A549 (cell line): Measurements from ENCODE around the gene HEPHL1.

Experiments used
- BHLHE40 ChIP-seq: IDR thresholded peaks from 2 replicates; pipeline ENCODE4 v1.6.1; 2012; ENCODE audit warnings: low read depth, low read length, inconsistent platforms
- CBX2 ChIP-seq: fragments of 200-600 bp; sonication (generic); IDR thresholded peaks from 2 replicates; pipeline ENCODE4 v1.6.1; 2016; ENCODE audit warnings: low read depth, mild to moderate bottlenecking, borderline replicate concordance
- EP300 ChIP-seq, 2 experiments: fragments of >200 bp; sonication (Bioruptor Twin); formaldehyde crosslinking; IDR thresholded peaks; 2 replicates in 1 of 2; 3 replicates in 1 of 2; pipeline ENCODE4 v1.6.1; 2016 to 2017
- HDAC2 ChIP-seq: fragments of 200-600 bp; sonication (generic); IDR thresholded peaks from 2 replicates; pipeline ENCODE4 v1.6.1; 2016
- JUNB ChIP-seq: fragments of >200 bp; sonication (Bioruptor Twin); formaldehyde crosslinking; IDR thresholded peaks from 2 replicates; pipeline ENCODE4 v1.6.1; 2016
- NFE2L2 ChIP-seq: fragments of 150-350 bp; conservative IDR thresholded peaks from 2 replicates; pipeline ENCODE4 v1.6.1; 2014; ENCODE audit warnings: low read length
- POLR2A ChIP-seq: IDR thresholded peaks from 2 replicates; pipeline ENCODE4 v1.6.1; 2012; ENCODE audit warnings: mild to moderate bottlenecking, low read length
- RAD21 ChIP-seq, 2 experiments: fragments of >200 bp in 1 of 2; sonication (Bioruptor Twin) in 1 of 2; formaldehyde crosslinking in 1 of 2; IDR thresholded peaks in 1 of 2; conservative IDR thresholded peaks in 1 of 2; 2 replicates in 1 of 2; 3 replicates in 1 of 2; pipeline ENCODE4 v1.6.1; 2012 to 2018; ENCODE audit warnings: inconsistent platforms in 1 of 2
- REST ChIP-seq: fragments of 200-600 bp; sonication (generic); IDR thresholded peaks from 2 replicates; pipeline ENCODE4 v1.6.1; 2016; ENCODE audit warnings: antibody characterized with exemption, mild to moderate bottlenecking, moderate library complexity
- RFX5 ChIP-seq: fragments of 450-650 bp; IDR thresholded peaks from 2 replicates; pipeline ENCODE4 v1.7.1; 2014; ENCODE audit warnings: antibody characterized with exemption, mild to moderate bottlenecking, moderate library complexity
- TF ChIP-seq, protein P1 (sequence below): fragments of >200 bp; sonication (Bioruptor Twin); formaldehyde crosslinking; IDR thresholded peaks from 3 replicates; pipeline ENCODE4 v1.5.1; 2016
- TF ChIP-seq, protein P2 (sequence below): IDR thresholded peaks from 2 replicates; pipeline ENCODE4 v1.6.1; 2012
- TF ChIP-seq, protein P3 (sequence below): fragments of 450-650 bp; IDR thresholded peaks from 2 replicates; pipeline ENCODE4 v1.6.1; 2014; ENCODE audit warnings: antibody characterized with exemption

DNA sequence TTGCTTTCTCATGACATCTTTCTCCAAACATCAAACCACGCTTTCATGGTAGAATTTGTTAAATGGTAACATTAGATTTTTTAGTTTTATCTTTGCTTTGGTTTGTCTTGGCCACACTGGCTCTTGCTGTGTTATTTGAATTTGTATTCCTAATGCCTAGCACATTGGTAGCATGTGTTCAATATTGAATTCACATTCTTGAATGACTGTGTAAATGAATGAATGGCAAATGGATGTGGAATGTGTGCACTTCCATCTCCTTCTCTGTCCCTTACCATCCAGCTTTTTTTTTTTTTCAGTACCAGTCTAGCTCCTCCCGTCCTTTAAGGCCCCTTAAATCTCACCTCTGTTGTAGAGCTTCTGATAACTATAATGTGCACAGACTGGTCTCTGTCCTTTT, 41.2 kb downstream of the HEPHL1 start:
- TF ChIP-seq, protein P1, sequence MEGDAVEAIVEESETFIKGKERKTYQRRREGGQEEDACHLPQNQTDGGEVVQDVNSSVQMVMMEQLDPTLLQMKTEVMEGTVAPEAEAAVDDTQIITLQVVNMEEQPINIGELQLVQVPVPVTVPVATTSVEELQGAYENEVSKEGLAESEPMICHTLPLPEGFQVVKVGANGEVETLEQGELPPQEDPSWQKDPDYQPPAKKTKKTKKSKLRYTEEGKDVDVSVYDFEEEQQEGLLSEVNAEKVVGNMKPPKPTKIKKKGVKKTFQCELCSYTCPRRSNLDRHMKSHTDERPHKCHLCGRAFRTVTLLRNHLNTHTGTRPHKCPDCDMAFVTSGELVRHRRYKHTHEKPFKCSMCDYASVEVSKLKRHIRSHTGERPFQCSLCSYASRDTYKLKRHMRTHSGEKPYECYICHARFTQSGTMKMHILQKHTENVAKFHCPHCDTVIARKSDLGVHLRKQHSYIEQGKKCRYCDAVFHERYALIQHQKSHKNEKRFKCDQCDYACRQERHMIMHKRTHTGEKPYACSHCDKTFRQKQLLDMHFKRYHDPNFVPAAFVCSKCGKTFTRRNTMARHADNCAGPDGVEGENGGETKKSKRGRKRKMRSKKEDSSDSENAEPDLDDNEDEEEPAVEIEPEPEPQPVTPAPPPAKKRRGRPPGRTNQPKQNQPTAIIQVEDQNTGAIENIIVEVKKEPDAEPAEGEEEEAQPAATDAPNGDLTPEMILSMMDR: no peak
- no peak for TF ChIP-seq CBX2
- no peak for TF ChIP-seq RFX5
- TF ChIP-seq REST: no peak
- TF ChIP-seq, protein P2, sequence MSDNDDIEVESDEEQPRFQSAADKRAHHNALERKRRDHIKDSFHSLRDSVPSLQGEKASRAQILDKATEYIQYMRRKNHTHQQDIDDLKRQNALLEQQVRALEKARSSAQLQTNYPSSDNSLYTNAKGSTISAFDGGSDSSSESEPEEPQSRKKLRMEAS: no peak
- no peak for TF ChIP-seq POLR2A
- TF ChIP-seq JUNB: no peak
- TF ChIP-seq NFE2L2: no peak
- TF ChIP-seq HDAC2: no peak
- TF ChIP-seq RAD21 (conservative IDR thresholded peaks at IDR 0.05 in 1 of 2, IDR thresholded peaks at IDR 0.05 in 1 of 2): no peak
- TF ChIP-seq BHLHE40: no peak
- TF ChIP-seq, protein P3, sequence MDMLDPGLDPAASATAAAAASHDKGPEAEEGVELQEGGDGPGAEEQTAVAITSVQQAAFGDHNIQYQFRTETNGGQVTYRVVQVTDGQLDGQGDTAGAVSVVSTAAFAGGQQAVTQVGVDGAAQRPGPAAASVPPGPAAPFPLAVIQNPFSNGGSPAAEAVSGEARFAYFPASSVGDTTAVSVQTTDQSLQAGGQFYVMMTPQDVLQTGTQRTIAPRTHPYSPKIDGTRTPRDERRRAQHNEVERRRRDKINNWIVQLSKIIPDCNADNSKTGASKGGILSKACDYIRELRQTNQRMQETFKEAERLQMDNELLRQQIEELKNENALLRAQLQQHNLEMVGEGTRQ: no peak
- TF ChIP-seq EP300 (IDR thresholded peaks at IDR 0.05): no peak
